ENCODE results near the gene FAM83F.

Gene FAM83F

GRCh38 chr22:40039482-40040115 lies 44.8 kb downstream of the FAM83F start:
- DNase-seq = no peak

- DNase-seq = no peak
Observed at GRCh38 chr22:40040927-40041326, 46.2 kb downstream of the FAM83F start.

- no peak for DNase-seq
Observed at GRCh38 chr22:40041366-40042137, 46.8 kb downstream of the FAM83F start.

- no peak for DNase-seq
Observed at GRCh38 chr22:40042312-40042711, 47.6 kb downstream of the FAM83F start.

GRCh38 chr22:40043081-40043480 lies 48.3 kb downstream of the FAM83F start:
- DNase-seq = no peak

- DNase-seq = no peak
Observed at GRCh38 chr22:40043793-40044101, 49.0 kb downstream of the FAM83F start.

- DNase-seq = peak; percentile 99
Observed at GRCh38 chr22:40044102-40044869, 49.5 kb downstream of the FAM83F start.

GRCh38 chr22:40044870-40045834 lies 50.4 kb downstream of the FAM83F start:
- peak; percentile 84 for DNase-seq

- DNase-seq = peak; percentile 13
Observed at GRCh38 chr22:40046126-40046525, 51.4 kb downstream of the FAM83F start.

- no peak for DNase-seq
Observed at GRCh38 chr22:40050258-40050657, 55.5 kb downstream of the FAM83F start.

- no peak for DNase-seq
Observed at GRCh38 chr22:40051322-40051721, 56.6 kb downstream of the FAM83F start.

- DNase-seq = no peak
Observed at GRCh38 chr22:40053460-40053859, 58.7 kb downstream of the FAM83F start.

- no peak for DNase-seq
Observed at GRCh38 chr22:40054486-40054885, 59.7 kb downstream of the FAM83F start.

- DNase-seq = peak; percentile 75
Observed at GRCh38 chr22:40055143-40055883, 60.6 kb downstream of the FAM83F start.

- DNase-seq = no peak
Observed at GRCh38 chr22:40056154-40056553, 61.4 kb downstream of the FAM83F start.

- DNase-seq = no peak
Observed at GRCh38 chr22:40056559-40056958, 61.8 kb downstream of the FAM83F start.

- no peak for DNase-seq
Observed at GRCh38 chr22:40057652-40058051, 62.9 kb downstream of the FAM83F start.

GRCh38 chr22:40058265-40058664 lies 63.5 kb downstream of the FAM83F start:
- peak; percentile 21 for DNase-seq

- DNase-seq = no peak
Observed at GRCh38 chr22:40065981-40066380, 71.2 kb downstream of the FAM83F start.

- DNase-seq = no peak
Observed at GRCh38 chr22:40067639-40068038, 72.9 kb downstream of the FAM83F start.

- no peak for DNase-seq
Observed at GRCh38 chr22:40070701-40071100, 75.9 kb downstream of the FAM83F start.

GRCh38 chr22:40071720-40072119 lies 77.0 kb downstream of the FAM83F start:
- no peak for DNase-seq
